Activated gamma-delta T cell (primary cell): ENCODE results near the gene SLC25A24.
"Not testable (repeated sequence)": the region's sequence is repeated elsewhere in the genome, so short reads cannot be mapped to it uniquely, and the experiment has no call there.

ENCODE experiments used
- DNase-seq: peaks from one replicate; lab custom pipeline; 2025; lab: John Stamatoyannopoulos, UW
- total RNA-seq, 2 donors: gene quantifications; one replicate each; lab custom pipeline; 2026; lab: John Stamatoyannopoulos, UW

Gene SLC25A24
- total RNA-seq, result 42.5 to 63.9 reads per million in 2 donors

DNA sequence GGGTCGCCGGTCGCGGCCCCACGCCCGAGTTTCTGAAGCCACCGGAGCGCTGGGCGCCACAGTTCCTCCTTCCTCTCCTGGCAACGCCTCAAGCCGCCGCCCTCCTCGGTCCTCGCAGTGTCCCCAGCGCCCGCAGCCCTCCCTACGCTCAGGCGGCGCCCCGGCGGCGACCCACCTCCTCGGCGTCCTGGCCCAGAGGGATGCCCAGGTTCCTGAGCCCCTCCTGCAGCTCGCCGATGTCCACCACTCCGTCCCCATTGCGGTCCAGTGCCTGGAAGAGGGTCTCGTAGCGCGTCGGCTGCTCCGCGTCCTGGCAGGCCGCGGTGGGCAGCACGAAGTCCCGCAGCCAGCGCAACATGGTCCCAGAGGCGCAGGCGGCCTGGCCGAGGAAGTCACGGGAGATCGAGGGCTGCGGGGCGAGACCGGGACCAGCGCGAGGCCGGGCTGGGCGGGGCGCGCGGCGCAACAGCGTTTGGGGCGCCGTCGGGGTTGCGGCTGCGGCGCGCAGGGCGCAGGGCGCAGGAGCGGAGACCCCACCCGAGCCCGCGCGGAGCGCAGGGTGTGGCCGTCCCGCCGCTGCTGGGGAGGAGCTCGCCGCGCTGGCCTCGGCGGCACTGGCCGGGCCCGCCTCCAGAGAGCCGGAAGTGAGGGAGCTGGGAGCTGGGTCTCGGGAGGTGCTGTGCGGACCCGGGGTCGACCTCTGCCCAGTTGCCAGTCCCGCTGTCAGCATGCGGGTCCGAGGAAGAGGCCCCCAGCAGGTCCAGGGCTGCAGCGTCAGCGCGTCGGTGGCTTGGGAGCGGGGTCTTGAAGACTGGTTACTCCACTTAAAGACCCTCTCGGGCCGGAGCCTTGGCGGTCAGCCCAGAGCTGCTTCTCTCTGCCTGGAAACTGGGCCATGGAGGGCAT, at the start of gene SLC25A24:
SLC25A24 (minus strand) TSS at position 563 of the 906 bp plus-strand sequence; CDS start at position 358, 205 bp downstream.
- peak; percentile 55 for DNase-seq

DNA sequence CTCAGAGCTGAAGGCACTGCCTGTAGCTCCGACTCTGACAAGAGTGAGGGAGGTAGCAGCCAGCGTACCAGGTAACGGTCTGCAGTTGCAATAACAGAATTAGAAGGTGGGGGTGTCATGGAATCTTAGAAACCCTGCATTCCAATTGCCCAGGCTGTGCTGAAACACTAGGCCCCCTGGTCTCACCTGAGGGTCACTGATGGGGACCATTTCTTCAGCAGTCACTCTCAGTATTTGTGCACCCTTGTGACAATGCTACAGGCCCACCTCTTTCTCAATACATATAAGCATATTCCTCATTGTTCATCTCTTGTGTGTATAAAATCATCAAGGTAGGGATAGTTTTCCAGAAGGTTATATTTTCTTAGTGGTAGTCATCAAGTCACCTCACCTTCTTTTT, 43.8 kb upstream of the SLC25A24 start, which contains the start of gene NBPF4:
NBPF4 (minus strand) TSS at position 101 of the 400 bp plus-strand sequence. CDS start 315 bp downstream, outside the sequence.
- DNase-seq, result not testable (repeated sequence)

DNA sequence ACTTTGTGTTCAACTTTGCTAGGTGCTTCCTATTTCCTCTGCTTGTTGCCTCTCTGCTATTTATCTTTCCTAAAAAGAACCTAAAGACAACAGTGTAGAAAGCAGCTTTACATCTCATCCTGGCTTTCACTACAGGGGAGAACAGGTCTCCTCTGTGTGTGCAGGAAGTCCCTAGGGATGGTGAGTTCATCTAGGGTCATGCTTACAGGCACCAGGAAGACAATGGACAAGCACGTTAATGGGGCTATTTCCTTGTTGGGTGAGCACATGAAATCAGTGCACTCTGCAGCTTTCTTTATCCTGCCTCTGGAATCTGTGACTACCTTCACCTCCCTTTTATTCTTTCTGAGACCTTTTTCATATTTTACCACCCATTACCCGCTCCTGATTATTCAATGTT, 39.3 kb upstream of the SLC25A24 start:
- DNase-seq, result not testable (repeated sequence)

DNA sequence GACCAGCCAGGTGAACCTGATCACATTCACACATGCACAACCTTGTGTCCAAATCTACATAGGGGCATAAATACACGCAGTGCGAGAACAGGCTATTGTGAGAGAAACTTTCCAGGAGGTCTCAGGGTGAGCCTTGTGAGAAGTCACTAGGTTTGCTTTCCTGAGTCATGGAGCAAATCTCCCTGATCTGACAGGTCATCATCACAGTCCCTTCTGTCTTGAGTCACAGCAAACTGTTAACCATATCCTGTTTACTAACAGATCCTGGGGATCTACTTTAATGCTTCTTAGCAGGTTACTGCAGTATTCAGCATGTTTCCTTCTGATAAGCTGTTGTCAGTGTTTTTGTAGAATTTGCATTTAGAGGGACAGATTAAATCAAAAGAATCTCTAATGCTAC, 35.2 kb upstream of the SLC25A24 start:
- DNase-seq, result not testable (repeated sequence)

DNA sequence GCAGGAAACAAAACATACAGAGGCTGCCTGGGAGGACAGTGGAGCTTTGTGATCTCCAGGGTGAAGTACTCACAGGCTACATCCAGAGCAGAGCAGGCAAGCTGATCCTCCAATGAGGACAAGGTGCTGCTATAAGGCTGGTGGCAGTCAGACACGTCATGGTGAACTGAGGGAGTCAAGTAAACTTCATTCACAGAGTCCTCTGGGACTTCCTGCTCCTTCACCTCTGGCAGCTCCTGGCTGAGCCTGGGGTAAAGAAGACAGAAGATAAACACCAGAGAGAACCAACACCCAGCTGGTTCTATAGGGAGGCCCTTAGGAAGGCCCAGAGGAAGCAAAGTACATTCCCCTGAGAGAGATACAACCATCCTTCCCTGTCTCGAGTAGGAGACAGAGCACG, 32.0 kb upstream of the SLC25A24 start:
- DNase-seq, result not testable (repeated sequence)

DNA sequence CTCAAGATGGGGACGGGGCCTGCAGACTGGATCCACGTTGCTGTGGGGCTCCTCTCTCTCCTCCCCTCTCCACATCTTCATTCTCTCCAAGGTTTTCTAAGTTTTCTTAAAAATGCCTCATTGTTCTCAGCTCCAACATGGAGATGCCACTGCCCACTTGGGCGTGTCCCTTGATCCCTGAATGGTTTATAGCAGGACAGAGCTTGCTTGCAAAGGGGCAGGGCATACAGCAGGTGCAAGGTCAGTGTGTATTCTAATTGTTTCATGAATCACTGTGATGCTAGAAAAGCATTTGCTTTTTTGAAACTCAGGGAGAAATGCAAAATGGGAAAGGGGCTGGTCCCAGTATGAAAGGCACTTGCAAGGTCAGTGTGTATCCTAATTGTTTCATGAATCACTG, 29.8 kb upstream of the SLC25A24 start:
- DNase-seq, result not testable (repeated sequence)

DNA sequence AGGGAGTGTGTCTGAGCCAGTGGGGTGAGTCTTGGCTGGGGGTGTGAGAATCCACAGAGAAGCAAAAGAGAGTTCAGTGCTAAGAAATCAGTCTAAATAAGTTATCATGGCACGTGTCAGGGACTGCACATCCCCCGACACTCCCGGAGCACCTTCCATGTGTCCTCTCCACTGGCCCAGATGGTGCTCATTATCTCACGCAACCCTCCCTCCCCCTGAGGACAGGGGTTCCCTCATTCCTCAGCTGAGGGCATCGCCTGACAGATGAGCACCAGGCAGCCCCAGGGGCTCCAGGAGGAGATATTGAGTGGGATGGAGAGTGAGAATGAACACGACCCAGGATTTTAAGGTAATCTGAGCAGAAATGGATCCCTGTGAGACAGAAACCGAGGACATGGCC, 27.6 kb upstream of the SLC25A24 start:
- DNase-seq, result not testable (repeated sequence)

DNA sequence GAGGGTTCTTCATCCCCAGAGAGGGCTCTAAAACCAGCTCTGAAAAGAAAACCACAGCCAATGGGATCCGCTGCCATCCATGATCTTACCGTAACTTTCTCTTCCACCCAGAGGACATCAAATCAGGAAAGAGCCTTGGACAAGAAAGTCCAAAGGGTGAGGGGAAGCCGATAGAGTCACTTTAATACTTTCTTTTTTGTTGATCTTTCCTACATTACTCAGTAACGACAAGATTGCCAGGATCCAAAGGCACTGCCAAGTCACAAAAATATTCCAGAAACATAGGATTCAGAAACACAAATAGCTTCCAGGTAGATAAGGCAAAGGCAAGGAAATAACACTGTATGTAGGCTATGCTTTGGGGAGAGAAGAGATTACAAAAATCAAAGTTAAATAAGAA, 26.7 kb upstream of the SLC25A24 start:
- DNase-seq, result not testable (repeated sequence)

DNA sequence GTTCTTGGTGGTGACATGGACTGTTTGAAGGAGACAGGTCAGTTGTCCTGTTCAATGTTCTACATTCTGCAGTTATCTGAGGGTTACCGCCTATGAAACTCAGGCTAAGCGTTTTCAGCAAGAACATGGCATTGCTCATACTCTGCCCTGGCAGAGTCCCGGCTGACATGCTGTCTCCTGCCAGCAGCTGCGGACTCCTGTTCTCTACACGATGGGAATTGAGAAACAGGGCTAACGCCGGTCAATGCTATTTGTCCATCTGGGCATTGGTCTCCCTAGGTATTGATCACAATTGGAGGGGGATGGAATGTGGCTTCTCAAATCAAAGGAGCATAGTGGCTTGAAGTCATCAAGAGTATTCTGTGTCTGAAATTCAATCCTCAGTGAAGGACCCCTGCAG, 23.1 kb upstream of the SLC25A24 start:
- DNase-seq, result not testable (repeated sequence)

DNA sequence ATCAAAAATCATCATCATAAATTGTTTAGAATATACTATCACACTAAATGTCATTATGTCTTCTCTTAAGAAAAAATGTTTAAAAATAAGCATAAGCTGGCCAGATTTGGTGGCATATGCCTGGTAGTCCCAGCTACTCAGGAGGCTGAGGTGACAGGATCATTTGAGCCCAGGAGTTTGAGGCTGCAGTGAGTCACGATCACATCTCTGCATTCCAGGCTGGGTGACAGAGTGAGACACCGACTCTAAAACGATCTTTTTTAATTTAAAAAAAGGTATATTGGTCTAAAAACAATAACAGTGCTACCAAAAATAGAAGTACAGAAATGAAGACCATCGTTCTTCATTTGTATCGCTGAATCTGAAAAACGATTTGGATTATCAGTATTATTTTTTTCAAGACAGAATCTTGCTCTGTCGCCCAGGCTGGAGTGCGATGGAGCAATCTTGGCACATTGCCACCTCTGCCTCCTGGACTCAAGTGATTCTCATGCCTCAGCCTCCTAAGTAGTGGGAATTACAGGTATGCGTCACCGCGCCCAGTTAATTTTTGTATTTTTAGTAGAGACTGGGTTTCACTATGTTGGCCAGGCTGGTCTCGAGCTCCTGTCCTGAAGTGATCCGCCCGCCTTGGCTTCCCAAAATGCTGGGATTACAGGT, 17.5 kb upstream of the SLC25A24 start:
- DNase-seq, result not testable (repeated sequence)

DNA sequence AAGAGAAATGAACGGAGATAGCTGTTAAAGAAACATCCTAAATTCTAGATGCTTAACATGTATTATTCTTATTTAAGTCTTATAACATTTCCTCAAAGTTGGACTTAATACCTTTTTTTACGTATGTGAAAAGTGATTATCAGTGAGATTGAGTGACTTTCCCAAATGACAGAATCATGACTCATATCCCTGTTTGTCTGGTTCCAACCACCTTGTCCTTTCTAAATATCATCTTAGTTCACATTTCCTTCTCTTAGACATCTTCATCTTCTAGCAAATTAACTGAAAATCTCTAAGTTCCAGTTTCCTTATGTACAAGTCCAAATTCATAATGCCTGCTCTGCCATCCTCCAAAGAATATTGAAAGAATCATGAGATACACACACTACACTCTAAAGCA, 16.9 kb upstream of the SLC25A24 start:
- DNase-seq, result not testable (repeated sequence)

DNA sequence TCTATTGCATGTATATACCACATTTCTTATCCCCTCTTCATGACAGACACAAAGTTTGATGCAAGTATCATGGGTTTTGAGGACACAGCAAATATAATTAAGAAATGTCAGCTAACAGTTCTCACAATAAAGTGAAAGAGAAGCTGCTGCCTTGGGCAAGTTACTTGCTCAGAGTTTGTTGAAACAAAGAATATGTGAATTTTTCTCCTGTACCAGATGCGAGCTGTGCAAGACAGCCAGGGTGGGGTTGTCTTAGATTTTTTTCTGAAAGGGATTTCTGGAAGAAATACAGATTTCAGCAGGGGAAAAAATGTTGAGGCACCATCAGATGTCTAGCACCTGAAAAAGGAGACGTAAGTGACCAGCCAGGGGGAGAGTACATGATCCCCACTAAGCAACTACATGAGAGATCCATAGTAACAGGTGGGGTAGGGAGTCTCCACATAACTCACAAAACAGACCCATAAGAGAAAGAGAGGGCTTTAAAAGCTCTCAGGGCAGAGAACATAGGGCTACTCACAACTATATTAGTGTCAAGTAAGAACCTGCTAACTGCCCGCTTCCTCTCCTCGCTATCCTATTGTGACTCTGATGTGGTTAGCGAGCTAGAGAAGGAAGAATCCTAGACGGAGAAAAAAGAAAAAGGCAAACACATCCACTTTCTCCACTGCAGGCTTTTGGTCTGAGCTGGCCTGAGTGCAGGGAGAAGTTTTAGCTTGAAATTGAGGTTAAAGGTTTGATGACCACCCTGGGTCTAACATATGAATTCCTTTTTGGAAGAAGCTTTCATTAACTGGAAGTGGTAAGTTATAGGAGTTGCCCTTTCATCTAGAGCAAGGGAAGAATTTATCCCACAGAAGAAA, 16.1 kb upstream of the SLC25A24 start:
- DNase-seq, result not testable (repeated sequence)

DNA sequence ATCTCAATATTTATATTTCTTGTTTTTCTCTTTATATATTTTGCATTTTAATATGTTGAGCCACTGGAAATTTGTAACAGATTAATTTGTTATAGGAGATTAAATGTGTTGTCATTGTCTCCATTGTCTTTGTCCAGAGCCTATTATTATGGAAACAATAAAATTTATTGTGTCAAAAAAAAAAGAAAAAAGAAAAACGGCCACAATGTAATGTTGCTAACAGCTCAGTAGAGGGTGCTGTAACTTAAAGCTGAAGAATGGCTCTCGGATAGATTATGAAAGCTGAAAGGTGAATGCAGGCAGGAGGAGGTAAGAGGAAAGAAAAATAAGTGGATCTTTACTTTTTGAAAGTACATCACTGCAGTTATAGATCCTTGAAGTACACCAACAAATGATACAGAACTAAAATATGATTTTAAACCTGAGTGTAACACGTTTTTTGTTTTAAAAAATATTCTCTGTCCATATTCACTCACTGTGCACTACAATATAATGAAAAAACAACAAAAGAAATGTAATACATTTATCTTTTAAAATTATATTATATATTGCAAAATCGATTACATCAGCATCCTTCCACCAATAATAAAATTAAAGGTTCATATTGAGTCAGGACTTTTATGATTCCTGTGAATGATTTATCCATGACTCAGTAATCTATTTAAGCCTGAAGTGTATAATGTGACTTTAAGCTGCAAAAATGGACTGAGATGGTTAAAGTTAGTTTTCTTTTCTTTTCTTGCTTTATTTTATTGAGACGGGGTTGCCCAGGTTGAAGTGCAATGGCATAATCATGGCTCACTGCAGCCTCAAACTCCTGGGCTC, 14.7 kb upstream of the SLC25A24 start:
- not testable (repeated sequence) for DNase-seq

DNA sequence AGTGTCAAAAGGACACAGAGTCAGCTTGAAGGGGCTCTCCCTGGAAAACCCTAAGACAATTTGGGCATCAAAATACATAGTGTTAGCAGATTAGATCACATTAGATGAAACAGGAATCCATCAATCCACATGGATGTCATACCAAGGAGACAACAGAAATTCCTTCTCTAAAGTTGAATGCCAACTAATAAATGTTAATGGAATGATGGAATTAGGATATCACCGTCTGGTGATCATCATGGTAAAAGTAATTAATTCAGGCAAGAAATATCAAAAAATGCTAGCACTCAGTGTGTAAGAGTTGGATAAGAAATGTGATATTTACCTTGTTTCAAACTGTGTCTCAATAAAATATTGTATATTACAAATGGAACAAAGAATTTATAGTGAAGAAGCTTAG, 10.9 kb upstream of the SLC25A24 start:
- DNase-seq, result no peak

DNA sequence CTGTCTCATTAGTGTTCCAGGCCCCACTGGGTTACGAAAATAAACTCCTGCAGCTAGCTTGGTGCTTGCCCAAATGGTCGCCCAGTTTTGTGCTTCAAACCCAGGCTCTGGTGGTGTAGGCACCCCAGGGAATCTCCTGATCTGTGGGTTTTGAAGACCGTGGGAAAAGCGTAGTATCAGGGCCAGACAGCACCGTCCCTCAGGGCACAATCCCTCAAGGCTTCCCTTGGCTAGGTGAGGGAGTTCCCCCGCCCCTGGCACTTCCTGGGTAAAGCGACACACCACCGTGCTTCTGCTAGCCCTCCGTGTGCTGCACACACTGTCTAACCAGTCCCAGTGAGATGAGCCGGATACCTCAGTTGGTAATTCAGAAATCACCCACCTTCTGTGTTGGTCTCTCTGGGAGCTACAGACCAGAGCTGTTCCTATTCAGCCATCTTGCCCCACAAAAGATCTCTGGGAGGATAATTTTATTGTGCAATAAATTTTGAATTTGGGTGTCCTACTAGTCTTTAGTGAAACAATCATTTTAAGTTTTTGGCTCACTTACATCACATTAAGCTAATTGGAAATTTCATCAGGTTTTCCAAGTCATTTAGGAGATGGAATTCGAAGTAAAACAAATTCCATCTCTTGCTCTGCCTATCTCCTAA, 9.4 kb upstream of the SLC25A24 start:
- no peak for DNase-seq

DNA sequence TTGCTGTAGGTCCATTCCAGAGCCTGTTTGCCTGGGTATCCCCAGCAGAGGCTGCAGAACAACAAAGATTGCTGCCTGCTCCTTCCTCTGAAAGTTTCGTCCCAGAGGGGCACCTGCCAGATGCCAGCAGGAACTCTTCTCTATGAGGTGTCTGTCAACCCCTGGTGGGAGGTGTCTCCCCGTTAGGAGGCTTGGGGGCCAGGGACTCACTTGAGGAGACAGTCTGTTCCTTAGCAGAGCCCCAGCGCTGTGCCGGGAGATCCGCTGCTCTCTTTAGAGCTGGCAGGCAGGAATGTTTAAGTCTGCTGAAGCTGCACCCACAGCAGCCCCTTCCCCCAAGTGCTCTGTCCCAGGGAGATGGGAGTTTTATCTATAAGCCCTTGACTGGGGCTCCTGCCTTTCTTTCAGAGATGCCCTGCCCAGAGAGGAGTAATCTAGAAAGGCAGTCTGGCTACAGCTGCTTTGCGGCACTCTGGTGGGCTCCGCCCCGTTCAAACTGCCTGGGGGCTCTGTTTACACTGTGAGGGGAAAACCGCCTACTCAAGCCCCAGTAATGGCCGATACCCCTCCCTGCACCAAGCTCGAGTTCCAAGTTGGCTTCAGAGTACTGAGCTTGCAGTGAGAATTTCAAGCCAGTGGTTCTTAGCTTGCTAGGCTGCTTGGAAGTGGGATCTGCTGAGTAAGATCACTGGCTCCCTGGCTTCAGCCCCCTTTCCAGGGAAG, 8.7 kb upstream of the SLC25A24 start:
- DNase-seq, result no peak

DNA sequence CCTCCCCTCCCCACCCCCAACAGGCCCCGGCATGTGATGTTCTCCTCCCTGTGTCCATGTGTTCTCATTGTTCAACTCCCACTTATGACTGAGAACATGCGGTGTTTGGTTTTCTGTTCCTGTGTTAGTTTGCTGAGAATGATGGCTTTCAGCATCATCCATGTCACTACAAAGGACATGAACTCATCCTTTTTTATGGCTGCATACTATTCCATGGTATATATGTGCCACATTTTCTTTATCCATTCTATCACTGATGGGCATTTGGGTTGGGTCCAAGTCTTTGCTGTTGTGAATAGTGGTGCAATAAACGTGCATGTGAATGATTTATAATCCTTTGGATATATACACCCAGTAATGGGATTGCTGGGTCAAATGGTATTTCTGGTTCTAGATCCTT, 3.4 kb upstream of the SLC25A24 start:
- not testable (repeated sequence) for DNase-seq

DNA sequence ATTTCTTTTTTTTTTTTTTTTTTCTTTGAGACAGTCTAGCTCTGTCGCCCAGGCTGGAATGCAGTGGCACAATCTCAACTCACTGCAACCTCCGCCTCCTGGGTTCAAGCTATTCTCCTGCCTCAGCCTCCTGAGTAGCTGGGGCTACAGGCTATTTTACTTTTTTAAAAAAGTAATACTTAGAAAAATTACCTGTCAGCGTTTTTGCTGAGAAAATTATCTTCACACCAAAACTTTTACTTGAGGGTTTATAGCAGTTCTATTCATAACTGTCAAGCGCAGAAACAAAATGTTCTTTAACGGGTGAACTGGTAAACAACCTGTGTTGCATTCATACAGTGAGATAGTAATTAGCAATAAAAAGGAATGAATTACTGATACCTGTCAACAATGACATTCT, 1.5 kb upstream of the SLC25A24 start:
- no peak for DNase-seq

DNA sequence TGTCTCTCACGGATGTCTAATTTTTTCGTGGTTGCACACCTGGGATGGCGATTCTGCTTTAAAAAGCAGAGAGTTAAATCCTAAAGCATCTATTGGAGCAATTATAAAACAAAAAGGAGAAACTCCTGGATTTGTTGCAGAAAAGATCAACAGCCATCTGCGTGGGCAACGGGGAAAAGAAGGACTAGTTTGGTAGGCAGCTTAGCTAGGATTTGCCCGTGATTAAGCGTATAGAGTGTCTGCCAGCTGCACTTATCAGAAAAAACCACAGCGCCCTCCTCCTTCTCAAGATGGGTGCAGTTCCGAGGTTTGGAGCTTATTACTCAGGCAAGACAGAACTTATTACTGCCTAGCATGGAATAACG, 526 bp upstream of the SLC25A24 start:
- no peak for DNase-seq

DNA sequence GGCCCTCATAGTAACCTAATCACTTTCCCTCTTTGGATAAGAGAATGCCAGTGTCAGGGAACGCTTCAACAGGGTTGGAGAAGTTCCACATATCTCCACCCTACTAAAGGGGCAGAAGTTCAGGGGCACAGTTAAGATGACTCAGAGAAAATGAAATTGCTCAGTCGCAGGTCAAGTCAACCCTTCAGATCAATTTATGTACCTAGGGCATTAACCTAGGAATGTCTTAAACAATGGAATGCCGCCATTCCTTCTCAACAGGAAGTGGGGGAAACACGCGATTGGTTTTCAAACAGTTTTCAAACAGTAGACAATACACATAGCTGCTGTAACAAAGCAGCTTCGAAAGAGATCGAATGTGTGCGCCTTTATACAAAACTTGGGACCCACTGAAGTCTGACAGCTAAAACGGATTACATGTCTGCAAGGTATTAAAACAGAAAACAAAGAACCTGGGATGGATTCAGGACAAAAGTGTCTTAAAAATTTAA, 897 bp downstream of the SLC25A24 start:
- no peak for DNase-seq
